WTC11 (cell line): Measurements from ENCODE around the gene CAMK2D.

Experiments used
- ATF3 ChIP-seq: sonication (generic); formaldehyde crosslinking; conservative IDR thresholded peaks from 2 replicates; pipeline ENCODE4 v1.8.1; 2022; ENCODE audit warnings: mild to moderate bottlenecking, missing genetic modification reagents
- ATF6 ChIP-seq: sonication (generic); formaldehyde crosslinking; IDR thresholded peaks from 2 replicates; pipeline ENCODE4 v1.8.1; 2023; ENCODE audit warnings: mild to moderate bottlenecking, missing genetic modification reagents
- CREB1 ChIP-seq: sonication (generic); formaldehyde crosslinking; IDR thresholded peaks from 2 replicates; pipeline ENCODE4 v1.8.0; 2023; ENCODE audit warnings: mild to moderate bottlenecking, missing genetic modification reagents
- CTCF ChIP-seq: fragments of 200-600 bp; IDR thresholded peaks from 2 replicates; pipeline ENCODE4 v1.8.0; 2022; ENCODE audit warnings: antibody characterized with exemption
- FOXP1 ChIP-seq: sonication (generic); formaldehyde crosslinking; IDR thresholded peaks from 2 replicates; pipeline ENCODE4 v1.8.0; 2022; ENCODE audit warnings: missing genetic modification reagents, mild to moderate bottlenecking, moderate library complexity, borderline replicate concordance
- MLX ChIP-seq: sonication (generic); formaldehyde crosslinking; IDR thresholded peaks from 2 replicates; pipeline ENCODE4 v1.8.1; 2023; ENCODE audit warnings: mild to moderate bottlenecking, missing genetic modification reagents, moderate library complexity
- NFATC4 ChIP-seq: fragments of 250-450 bp; sonication (Bioruptor Pico); IDR thresholded peaks from 2 replicates; pipeline ENCODE4 v1.9.0; 2021; ENCODE audit warnings: mild to moderate bottlenecking
- NR2C2 ChIP-seq: sonication (generic); formaldehyde crosslinking; IDR thresholded peaks from 2 replicates; pipeline ENCODE4 v1.8.0; 2022; ENCODE audit warnings: mild to moderate bottlenecking, missing genetic modification reagents
- USF2 ChIP-seq: sonication (generic); formaldehyde crosslinking; IDR thresholded peaks from 2 replicates; pipeline ENCODE4 v1.8.1; 2023; ENCODE audit warnings: mild to moderate bottlenecking, missing genetic modification reagents, moderate library complexity
- ZNF121 ChIP-seq: sonication (generic); formaldehyde crosslinking; IDR thresholded peaks from 2 replicates; pipeline ENCODE4 v1.8.0; 2023; ENCODE audit warnings: missing genetic modification reagents
- ZNF416 ChIP-seq: fragments of 250-450 bp; sonication (Bioruptor Pico); IDR thresholded peaks from 2 replicates; pipeline ENCODE4 v1.9.0; 2021; ENCODE audit warnings: mild to moderate bottlenecking, inconsistent platforms
- ZNF532 ChIP-seq: fragments of 250-450 bp; sonication (Bioruptor Pico); IDR thresholded peaks from 2 replicates; pipeline ENCODE4 v1.9.0; 2021; ENCODE audit warnings: mild to moderate bottlenecking, borderline replicate concordance

GRCh38 chr4:113469926-113470325 lies 291.6 kb downstream of the CAMK2D start:
- TF ChIP-seq CREB1 (CRISPR knock-in tag) = no peak
- no peak for TF ChIP-seq CTCF
- TF ChIP-seq ZNF121 (CRISPR knock-in tag) = no peak
- no peak for TF ChIP-seq ZNF416 (CRISPR knock-in tag)
- TF ChIP-seq MLX (CRISPR knock-in tag) = no peak
- no peak for TF ChIP-seq NFATC4
- no peak for TF ChIP-seq NR2C2 (CRISPR knock-in tag)
- no peak for TF ChIP-seq USF2 (CRISPR knock-in tag)
- no peak for TF ChIP-seq ZNF532 (CRISPR knock-in tag)
- no peak for TF ChIP-seq FOXP1
- TF ChIP-seq ATF6 = no peak
- TF ChIP-seq ATF3 (CRISPR knock-in tag) = no peak
